IMR-90 (cell line): ENCODE measurements around the gene CCT3.

Experiments
- ELK1 ChIP-seq: fragments of 150-350 bp; IDR thresholded peaks from 2 replicates; pipeline ENCODE4 v1.6.1; 2016; ENCODE audit warnings: low read depth, mild to moderate bottlenecking, low read length, moderate library complexity, borderline replicate concordance
- MAZ ChIP-seq: IDR thresholded peaks from 2 replicates; pipeline ENCODE4 v1.6.1; 2012; ENCODE audit warnings: low read depth, mild to moderate bottlenecking, low read length, improper control_type of control experiment, moderate library complexity, borderline replicate concordance
- POLR2A ChIP-seq: IDR thresholded peaks from 2 replicates; pipeline ENCODE4 v1.6.1; 2012; ENCODE audit warnings: mild to moderate bottlenecking, low read depth, low read length
- RAD21 ChIP-seq: IDR thresholded peaks from 2 replicates; pipeline ENCODE4 v1.6.1; 2012; ENCODE audit warnings: low read length, improper control_type of control experiment
- RFX5 ChIP-seq: IDR thresholded peaks from 2 replicates; pipeline ENCODE4 v1.8.0; 2012; ENCODE audit warnings: low read depth, mild to moderate bottlenecking, low read length, moderate library complexity
- TF ChIP-seq, protein P1 (sequence below): conservative IDR thresholded peaks from 2 replicates; pipeline ENCODE4 v1.5.1; 2012; ENCODE audit warnings: mild to moderate bottlenecking, low read depth, low read length, improper control_type of control experiment

DNA sequence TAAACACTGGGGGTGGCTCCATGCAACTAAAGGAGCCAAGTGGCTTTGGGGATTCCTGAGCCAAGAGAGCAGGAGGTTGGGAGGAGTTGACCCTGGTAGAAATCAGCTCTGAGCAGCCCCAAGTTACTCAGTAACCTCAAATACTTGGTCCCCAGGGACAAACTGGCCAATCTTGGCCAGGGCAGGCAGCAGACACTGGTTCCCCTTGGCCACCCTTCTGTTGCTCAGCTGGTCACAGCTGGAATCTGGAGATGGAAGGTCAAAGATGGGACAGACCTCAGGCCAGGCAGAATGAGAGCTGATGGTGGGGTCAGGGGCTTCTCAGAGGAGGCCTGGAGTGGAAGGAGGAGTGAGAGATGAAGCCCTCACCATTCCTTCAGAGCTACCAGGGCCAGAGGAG is 27.7 kb upstream of the CCT3 start:
- TF ChIP-seq, protein P1, sequence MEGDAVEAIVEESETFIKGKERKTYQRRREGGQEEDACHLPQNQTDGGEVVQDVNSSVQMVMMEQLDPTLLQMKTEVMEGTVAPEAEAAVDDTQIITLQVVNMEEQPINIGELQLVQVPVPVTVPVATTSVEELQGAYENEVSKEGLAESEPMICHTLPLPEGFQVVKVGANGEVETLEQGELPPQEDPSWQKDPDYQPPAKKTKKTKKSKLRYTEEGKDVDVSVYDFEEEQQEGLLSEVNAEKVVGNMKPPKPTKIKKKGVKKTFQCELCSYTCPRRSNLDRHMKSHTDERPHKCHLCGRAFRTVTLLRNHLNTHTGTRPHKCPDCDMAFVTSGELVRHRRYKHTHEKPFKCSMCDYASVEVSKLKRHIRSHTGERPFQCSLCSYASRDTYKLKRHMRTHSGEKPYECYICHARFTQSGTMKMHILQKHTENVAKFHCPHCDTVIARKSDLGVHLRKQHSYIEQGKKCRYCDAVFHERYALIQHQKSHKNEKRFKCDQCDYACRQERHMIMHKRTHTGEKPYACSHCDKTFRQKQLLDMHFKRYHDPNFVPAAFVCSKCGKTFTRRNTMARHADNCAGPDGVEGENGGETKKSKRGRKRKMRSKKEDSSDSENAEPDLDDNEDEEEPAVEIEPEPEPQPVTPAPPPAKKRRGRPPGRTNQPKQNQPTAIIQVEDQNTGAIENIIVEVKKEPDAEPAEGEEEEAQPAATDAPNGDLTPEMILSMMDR, result no peak
- TF ChIP-seq RFX5 (no peak), POLR2A (no peak), MAZ (no peak), ELK1 (no peak), RAD21 (no peak)
